Daoy (cell line): ENCODE measurements around the gene SRR. TPM values are rescaled to one million over a fixed set of nuclear protein-coding genes. Genes with fewer than 3 reads are reported as not detected.

Source experiments
- DNase-seq: peaks from one replicate; pipeline ENCODE4 v3.0.0-alpha.2; 2015; ENCODE audit warnings: low read depth
- total RNA-seq: library from RNA; depleted of rRNA; stranded (reverse); fragments of >200 nt; shearing (Covaris generic); gene quantifications from 2 replicates; pipeline ENCODE4 v1.2.3, GENCODE V29; 2014; rRNA removed

The SRR gene
- total RNA-seq, 1 experiment from 2014 or later: 21.4 TPM

GRCh38 chr17:2371183-2372130 lies 67.7 kb downstream of the SRR start:
- DNase-seq: no peak

GRCh38 chr17:2372180-2372579 lies 68.4 kb downstream of the SRR start:
- no peak for DNase-seq

- DNase-seq: no peak
These were observed 68.9 kb downstream of the SRR start for GRCh38 chr17:2372681-2373080.

DNA sequence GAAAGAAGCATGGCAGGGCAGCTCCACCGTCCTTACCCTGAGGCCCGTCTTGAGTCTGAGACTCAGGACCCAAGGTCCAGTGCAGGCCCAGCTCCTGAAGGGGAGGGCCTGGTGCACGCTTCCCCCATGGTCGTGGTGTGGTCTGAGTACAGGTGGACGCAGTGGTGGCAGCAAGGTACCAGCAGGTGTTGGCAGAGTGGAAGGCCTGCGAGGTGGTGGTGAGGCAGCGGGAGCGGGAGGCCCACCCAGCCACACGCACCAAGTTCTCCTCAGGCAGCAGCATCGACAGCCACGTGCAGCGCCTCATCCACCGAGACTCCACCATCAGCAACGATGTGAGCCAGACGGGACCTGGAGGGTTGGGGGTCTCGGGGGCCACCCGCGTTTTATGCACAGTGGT lies 69.4 kb downstream of the SRR start:
- no peak for DNase-seq

Other genes with a start within 250 kb of the SRR start
- gene HIC1, start 248.8 kb upstream of the SRR start, total RNA-seq: 10.4 and 12.2 TPM in 2 replicates
- 22.8 and 23.8 TPM in 2 replicates for gene SMG6, start 165 bp upstream of the SRR start, total RNA-seq
- gene TSR1, start 32.5 kb downstream of the SRR start, total RNA-seq: 117 and 127 TPM in 2 replicates
- 34.5 and 40.2 TPM in 2 replicates for gene SGSM2, start 33.6 kb downstream of the SRR start, total RNA-seq
- 1.2 and 1.7 TPM in 2 replicates for gene MNT, start 97.1 kb downstream of the SRR start, total RNA-seq
- 20.2 and 21.2 TPM in 2 replicates for gene METTL16, start 207.9 kb downstream of the SRR start, total RNA-seq